HL-60/S4 treated with phorbol 12-myristate 13-acetate at 8.2 ng/mL for 4 days and 3 days (cell line): Measurements from ENCODE around the gene GABRR3.

ENCODE experiments used
- in situ Hi-C: fragments of 300-500 bp; cut with MboI; formaldehyde crosslinking; loops from 2 replicates; pipeline ENCODE4 v1.15.0; 2022; ENCODE audit warnings: low sequenced_read_pairs

Gene GABRR3

DNA sequence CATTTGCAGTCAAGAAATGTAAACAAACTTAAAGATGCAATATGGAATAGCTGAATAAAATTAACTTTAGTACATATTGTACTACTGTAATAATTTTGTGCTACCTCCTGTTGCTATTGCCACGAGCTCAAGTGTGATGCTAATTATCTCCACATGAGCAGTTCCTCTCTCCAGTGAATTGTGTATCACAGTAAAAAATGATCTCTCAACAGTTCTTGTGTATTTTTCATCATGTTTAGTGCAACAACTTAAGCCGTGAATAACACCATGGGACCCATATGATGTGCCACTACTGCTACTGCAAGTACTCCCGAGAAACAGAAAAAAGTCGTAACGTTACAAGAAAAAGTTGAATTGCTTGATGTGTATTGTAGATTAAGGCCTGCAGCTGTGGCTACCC lies 75.2 kb downstream of the GABRR3 start:
- in situ Hi-C loops = no loop called here

DNA sequence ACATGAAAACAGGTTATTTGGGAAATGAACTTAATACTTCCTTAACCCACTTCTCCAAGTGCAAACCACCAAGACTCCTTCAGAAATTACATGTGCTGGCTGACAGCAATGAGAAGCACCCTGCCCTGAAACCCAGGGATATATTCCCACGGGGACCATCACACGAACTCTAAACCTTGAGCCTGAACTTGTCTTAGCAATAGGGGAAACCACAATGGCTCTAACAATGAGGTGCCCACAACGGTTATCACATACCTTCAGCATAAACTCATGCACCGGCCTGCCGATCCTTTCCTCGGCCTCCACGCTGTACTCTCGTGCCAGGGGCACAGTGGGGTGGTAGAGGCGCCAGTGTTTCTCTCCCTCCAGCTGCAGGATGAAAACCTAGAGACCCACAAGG lies 76.3 kb downstream of the GABRR3 start:
- in situ Hi-C loops = no loop called here

DNA sequence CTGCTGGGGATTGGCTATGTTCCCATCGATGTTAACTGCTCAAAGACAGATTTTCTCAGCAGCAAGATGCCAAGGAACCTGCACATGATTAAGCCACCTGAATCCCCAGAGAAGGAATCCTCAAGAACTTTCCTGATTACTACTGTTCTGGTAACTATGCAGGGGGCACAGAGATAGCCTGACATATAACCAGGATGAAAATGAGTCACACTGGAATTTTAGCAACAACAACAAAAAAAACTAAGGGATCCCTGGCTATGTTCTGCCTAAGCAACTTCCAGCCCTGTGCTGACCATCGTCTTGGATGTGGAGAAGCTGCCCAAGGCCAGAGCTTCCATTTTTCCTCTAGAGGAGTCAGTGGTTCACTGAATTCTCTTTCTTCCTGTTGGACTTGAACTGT lies 76.7 kb downstream of the GABRR3 start:
- in situ Hi-C loops = no loop called here

DNA sequence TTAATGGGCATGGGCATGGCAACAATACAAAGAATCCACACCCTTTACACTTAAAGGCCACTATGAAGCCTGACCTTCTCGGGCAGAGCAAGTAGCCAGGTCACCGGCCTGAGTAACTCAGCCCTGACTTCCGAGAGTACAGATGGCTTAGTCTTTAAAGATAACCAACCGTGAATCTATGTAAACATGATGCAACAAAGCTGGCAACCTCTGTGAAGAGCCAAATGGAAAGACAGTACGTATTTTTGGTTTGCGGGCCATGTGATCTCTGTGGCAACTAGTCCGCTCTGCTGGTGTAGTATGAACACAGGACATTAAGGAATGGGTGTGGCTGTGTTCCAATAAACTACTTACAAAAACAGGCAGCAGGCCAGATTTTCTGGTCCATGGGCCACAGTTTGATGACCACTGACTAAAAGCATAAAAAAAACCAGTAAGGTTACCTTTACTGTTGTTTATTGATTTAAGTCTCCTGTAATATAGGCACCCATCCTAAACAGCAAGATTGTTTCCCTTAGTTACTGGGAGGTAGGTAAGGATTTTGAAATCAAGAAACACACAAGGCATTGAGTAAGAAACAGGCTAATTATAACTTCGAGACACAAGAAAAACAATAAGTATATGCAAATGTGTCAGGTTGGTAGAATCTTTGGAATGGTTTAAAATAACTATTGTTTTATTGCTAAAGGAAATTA lies 77.4 kb downstream of the GABRR3 start:
- in situ Hi-C loops = no loop called here

DNA sequence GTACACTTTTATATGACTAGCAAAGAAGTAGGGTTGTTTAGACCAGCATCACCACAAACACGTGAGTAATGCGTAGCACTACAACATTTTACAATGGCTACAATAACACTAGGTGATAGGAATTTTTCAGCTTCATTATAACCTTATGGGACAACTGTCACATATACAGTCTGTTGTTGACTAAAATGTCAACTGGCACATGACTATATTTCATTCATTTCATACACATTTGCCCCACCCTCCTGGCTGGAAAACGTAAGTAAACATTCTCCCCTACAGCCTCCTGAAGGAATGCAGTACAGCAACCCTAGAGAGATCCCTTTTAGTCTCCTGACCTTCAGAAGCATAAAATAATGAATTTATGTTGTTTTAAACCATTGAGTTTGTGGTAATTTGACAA lies 79.1 kb downstream of the GABRR3 start:
- in situ Hi-C loops = no loop called here

DNA sequence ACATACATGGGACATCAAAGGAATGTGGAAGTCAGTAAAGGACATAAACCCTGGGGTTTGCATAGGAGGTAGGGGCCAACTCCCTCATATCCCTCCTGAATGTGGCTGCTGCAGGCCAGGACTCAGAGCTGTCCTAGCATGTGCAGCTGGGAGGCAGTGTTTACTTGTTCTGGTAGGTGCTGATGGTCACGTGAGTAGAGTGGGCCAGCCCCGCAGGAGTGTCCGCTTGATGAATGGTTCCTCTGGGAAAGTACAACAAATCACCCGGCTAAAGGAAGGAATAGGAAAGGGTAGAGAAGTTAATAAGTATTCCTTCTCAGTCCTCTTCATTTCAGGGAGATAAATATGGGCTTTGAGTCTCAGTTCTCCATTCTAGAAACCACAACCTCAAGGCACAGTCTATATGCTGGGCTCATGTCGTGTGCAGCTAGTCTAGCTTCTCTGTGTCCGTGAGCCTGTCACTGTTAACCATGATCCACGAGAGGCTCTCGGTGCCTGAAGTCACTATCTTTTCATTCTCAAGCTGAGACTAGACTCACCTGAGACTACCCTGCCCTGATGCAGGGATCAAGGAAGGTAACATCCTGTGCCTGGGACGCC lies 80.8 kb downstream of the GABRR3 start:
- in situ Hi-C loops = no loop called here

DNA sequence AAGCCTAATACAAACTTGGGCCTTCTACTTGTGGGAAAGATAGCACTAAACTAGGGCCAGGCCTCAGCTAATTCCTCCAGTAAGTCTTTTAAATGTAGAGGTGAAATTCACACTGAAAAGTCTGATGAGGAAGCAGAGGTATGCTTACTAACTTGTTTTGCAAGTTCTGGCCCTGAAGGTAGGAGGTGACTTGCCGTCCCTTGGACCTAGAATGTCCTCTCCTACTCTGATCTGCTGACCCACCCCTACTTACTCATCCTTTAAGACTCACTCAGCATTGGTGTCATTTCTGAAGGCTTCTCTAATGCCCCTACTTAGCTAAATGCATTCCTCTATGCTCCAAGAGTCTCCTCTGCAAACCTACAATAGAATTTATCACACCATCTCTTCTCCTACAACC lies 82.2 kb downstream of the GABRR3 start:
- in situ Hi-C loops = no loop called here

DNA sequence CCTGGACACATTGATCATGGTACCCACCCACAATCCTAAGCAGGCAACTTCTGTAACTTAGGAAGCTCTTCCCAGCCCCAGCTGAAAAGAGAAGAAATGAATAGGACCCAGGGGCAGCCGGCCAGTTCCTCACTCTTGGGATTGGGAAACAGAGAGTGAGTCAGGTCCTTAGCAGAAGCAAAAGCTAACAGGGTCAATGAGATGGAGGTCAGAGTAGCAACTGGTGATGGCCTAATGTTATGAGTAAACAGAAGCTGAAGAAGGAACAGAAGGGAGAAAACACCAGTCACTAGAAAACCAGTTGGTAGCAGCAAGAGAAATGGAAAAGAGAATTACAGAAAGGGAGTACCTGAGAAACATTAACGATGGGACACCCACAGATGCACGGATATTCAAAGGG lies 82.8 kb downstream of the GABRR3 start:
- in situ Hi-C loops = no loop called here

DNA sequence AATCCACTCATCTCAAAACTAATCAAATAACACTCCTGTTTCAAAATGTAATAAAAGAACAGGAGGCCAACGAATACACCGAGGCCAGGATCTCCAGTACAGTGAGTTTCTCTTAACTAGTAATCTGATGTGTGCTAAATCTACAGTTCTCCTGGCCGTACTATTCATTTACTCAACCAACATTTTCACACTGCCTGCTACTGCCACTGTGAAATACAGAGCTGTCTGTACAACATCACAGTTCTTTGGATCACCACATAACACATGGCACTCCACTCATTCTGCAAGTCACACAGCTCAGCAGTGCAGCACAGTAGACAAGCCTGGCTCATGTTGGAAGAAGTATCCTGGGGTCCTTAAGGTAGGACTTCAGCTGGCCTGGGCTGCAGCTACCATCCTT lies 84.8 kb downstream of the GABRR3 start:
- in situ Hi-C loops = no loop called here

DNA sequence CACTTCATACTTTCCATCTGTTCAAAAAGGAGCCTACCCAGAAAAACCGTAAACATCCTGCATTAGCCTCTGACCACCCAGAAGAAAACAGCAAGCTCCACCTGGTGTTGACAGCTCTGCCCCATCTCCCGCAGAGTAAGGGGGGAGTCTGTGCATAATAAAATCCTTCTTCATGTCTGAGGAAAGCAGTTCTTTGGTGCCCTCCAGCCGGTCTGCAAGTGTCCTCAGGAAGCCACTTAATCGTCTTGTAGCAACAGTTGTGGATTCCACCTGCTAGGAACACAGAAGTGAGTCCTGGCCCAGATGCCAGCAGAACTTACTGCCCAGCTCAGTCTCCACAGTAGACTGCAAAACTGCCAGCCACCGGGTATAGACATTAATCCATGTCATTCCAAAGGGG lies 85.4 kb downstream of the GABRR3 start:
- in situ Hi-C loops = no loop called here

DNA sequence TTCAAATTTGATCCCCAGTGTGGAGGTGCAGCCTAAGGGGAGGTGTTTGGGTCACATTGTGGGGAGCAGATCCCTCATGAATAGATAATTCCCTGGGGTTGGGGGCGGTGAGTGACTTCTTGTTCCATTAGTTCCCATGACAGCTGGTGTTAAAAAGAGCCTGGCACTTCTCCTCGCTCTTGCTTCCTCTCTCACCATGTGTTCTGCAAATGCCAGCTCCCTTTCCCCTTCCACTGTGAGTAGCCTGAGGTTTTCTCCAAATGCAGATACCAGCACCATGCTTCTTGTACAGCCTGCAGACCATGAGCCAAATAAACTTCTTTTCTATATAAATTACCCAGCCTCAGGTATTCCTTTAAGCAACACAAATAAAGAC lies 86.0 kb downstream of the GABRR3 start:
- in situ Hi-C loops = no loop called here

DNA sequence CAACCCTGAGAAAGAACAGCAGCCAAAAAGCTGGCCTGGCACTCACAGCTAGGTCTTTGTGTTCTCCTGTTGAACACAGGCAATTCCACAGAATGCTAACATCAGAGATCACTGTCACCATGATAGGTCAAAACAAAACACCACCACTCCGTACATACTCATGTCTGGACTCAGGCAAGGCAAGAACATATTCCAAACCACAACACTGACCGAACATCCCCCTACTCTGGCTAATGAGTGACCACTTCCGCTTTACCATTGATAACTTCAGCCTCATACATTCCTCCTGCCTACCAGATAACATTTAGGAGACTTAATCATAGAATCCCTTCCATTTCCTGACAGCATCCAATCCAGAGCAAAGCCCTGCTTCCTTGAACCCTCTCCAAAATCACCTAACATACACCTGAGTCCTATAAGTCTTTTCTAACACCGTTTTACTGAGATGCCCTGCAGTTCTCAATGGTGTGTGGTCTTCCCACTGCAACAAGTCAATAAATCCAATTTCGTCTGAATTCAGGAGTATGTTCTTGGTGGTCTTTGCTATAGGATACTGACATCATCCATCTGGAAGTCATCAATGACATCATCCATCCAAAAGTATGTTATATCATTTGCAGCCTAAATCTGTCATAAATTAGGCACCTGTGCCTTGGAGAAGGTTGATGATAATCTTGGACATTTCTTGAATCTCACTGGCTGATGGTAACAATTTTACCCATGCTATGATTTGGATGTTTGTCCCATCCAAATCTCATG lies 86.6 kb downstream of the GABRR3 start:
- in situ Hi-C loops = no loop called here

DNA sequence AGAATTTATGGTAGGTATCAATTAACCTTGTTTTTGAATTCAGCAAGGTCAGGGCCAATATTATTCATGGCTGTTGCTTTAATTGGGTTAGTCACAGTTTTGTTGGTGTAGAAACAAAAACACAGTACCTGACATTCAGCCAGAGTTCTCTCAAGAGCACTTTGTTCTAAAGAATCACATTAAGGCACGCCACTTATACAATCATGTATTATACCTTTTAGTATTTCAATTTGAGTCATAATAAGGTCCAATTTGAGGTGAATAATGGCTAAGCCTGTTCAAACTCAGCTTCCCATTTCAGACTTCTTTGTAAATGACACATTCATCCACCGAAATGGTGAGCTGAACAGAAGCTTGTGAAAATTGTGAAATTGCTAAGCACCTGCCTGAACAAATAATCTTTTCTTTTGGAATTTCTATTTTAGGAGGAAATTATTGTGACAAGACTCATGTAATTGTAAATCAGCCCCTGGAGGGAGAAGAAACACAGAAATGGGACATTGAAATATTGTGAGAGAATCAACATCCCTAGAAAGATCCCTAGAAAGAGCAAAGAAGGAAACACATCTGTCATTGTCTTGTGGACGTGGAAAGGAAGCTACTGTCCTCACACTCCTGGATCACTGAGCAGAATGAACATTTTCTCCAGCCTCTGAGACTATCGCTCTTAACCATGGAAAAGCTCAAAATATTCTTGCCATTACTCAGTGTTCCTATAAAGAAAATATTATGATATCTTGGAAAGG lies 92.1 kb downstream of the GABRR3 start:
- in situ Hi-C loops = no loop called here

DNA sequence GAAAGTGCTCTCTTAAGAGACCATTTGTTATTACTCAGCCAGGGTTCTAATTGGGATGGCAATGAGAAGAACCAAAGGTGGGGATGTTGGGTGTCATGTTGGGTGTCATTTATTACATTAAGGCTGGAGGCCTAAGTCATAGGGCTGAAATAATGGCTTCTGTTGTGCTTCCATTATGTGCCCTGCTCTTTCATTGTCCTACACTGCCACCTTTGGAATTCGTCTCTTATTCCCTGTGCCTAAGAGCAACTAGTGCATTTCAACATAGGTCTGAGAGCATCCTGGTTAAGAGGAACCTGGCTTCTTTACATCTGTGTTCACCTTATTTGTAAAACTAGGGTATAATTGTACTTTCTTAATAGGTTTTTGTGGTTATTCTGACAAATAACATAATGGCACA lies 95.1 kb downstream of the GABRR3 start:
- in situ Hi-C loops = no loop called here

DNA sequence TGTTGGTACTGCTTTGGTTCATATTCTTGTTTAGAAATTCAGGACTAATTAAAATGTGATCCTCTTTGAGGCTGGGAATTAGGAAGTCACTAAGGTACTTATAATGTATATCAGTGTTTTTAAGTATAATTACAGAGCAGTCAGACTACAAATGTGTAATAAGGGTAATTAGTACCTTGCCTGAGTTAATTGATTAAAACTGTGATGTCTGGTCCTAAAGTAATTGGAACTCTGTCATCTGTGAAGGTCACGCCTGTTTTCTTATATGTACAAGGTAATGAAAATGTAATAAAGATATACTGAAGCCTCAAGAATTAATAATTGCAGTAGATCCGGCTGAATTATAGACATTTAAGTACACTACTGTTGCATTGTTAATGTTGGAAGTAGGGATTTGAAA lies 95.7 kb downstream of the GABRR3 start:
- in situ Hi-C loops = no loop called here

DNA sequence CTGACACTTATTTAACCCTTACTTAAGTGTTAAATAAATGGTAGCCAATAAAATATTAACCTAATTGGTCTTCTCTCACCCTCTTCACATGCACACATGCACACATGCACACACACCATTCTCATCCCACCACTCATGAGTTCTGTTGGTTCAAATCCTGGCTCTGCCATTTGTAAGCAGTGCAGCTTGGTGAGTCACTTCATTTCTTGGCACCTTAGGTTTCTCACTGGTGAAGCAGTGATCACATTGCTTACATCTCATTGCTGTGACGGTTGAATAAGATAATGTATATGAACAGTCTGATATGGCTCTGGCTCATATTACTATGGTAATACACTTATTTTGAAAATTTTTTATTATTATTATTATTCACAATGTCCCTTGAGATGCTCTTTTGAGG lies 96.7 kb downstream of the GABRR3 start:
- in situ Hi-C loops = no loop called here

DNA sequence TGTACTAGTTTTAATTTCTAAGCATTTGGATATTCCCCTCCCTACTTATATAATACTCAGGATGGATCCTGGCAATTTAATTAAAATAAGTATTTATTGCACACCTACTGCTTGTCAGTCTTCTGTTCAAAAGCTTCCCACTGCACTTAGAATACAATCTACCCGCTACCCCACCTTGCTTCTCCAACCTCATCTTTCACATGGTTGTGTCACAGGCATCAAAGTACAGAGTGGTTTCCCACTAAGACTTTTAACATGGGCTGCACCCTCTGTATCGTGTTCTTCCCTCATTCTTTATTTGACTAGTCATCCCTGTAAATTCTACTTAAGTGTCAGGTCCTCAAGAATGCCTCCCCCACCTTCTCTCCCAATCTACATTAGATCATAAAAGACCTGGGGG lies 97.9 kb downstream of the GABRR3 start:
- in situ Hi-C loops = no loop called here

DNA sequence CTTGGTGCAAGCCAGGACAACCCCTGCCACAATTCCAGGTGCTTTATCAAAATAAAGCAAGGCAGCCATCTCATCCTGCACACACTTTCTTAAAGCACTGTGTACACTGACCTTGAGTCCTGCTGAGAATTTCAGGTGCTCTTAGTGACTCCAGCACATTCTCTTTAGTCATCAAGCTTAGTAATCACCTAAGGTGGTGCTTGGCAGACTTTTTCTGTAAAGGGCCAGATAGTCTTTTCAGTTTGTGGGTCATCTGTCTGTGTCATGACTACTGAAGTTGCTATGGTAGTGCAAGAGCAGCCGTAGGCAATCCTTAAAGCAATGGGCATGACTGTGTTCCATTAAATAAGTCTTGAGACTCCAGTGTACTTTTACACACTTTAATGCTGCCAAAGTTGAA lies 99.3 kb downstream of the GABRR3 start:
- in situ Hi-C loops = no loop called here
